Transverse colon (tissue), 4 donors: ENCODE measurements around the gene LIN7C. TPM values are rescaled to one million over a fixed set of nuclear protein-coding genes. Genes with fewer than 3 reads are reported as not detected.

Experiments used
- DNase-seq: peaks from one replicate; pipeline ENCODE4 v3.0.0-alpha.2; 2019
- H3K27ac ChIP-seq, 4 donors: fragments of 200-600 bp; sonication (generic); 2 replicates each; pipeline ENCODE4 v1.5.1; 2016 to 2018; ENCODE audit warnings: inconsistent platforms in 4 of 4
- H3K27me3 ChIP-seq: fragments of 200-600 bp; sonication (generic); 2 replicates; pipeline ENCODE4 v1.5.1; 2017; ENCODE audit warnings: inconsistent platforms
- H3K36me3 ChIP-seq, 4 donors: fragments of 200-600 bp; sonication (generic); 2 replicates each; pipeline ENCODE4 v1.5.1; 2017 to 2019; ENCODE audit warnings: inconsistent platforms in 4 of 4
- H3K4me1 ChIP-seq, 4 donors: fragments of 200-600 bp; sonication (generic); 2 replicates each; pipeline ENCODE4 v1.5.1; 2017 to 2020; ENCODE audit warnings: inconsistent platforms in 4 of 4
- H3K4me3 ChIP-seq, 4 donors: fragments of 200-600 bp; sonication (generic); 1 replicate in 1 of 4; 2 replicates in 3 of 4; pipeline versions ENCODE4 v1.5.1 to v1.6.1; 2017 to 2019; ENCODE audit warnings: inconsistent platforms in 4 of 4
- H3K9me3 ChIP-seq, 2 donors: fragments of 200-600 bp; sonication (generic); 2 replicates each; pipeline ENCODE4 v1.5.1; 2017 to 2019; ENCODE audit warnings: inconsistent platforms in 2 of 2
- CTCF ChIP-seq, 5 experiments: fragments of 200-600 bp in 3 of 5; fragments of 450-650 bp in 2 of 5; sonication (generic) in 3 of 5; IDR thresholded peaks; 1 replicate in 2 of 5; 2 replicates in 3 of 5; pipeline ENCODE4 v1.5.1; 2016 to 2017; ENCODE audit warnings: antibody characterized with exemption in 5 of 5, inconsistent platforms in 3 of 5, mild to moderate bottlenecking in 2 of 5, moderate library complexity in 1 of 5
- EP300 ChIP-seq: sonication (generic); formaldehyde crosslinking; IDR thresholded peaks from one replicate; pipeline ENCODE4 v1.6.1; 2017; ENCODE audit warnings: antibody characterized with exemption, low read depth
- POLR2A ChIP-seq: fragments of 450-650 bp; IDR thresholded peaks from one replicate; pipeline ENCODE4 v1.6.1; 2016; ENCODE audit warnings: antibody characterized with exemption, mild to moderate bottlenecking, moderate library complexity
- POLR2AphosphoS5 ChIP-seq, 3 donors: sonication (generic); formaldehyde crosslinking; IDR thresholded peaks; one replicate each; pipeline ENCODE4 v1.6.1; 2016; ENCODE audit warnings: antibody characterized with exemption in 3 of 3
- WGBS, 2 donors: methylation state at CpG; one replicate each; pipeline ENCODE4 v1.1.5; 2018; ENCODE audit warnings: low coverage in 1 of 2; 5-methylcytosine and 5-hydroxymethylcytosine counted together
- in situ Hi-C, 4 donors: fragments of 200-750 bp; cut with MboI; loops; one replicate each; pipeline versions ENCODE4 v1.15.0 to v1.15.1; 2017; ENCODE audit warnings: low sequenced_read_pairs in 3 of 4, low pct_ligation_motif_present in 1 of 4, low pct_unique_long_range_greater_than_20kb in 1 of 4
- intact Hi-C: fragments of 100-400 bp; cut with DNase I; formaldehyde crosslinking; loops from one replicate; pipeline ENCODE4 v1.15.1; 2023; ENCODE audit warnings: low total_unique reads
- total RNA-seq, 4 donors: library from RNA; depleted of rRNA; stranded (reverse); fragments of >200 nt; gene quantifications; one replicate each; pipeline ENCODE4 v1.1.0, GENCODE V29; 2016

The LIN7C gene
- 10 to 100 TPM; 23.1 to 49.2 (median 32.4) TPM for total RNA-seq

- TF ChIP-seq CTCF (IDR thresholded peaks at IDR 0.05) (peak in 2 of 5 experiments; percentile 5 to 16), POLR2AphosphoS5 (IDR thresholded peaks at IDR 0.05) (peak; percentile 93 to 95 (median 95)), EP300 (no peak), POLR2A (peak; percentile 95)
- Histone ChIP-seq H3K27me3 (no peaks in the 10 kb centered on the region), H3K9me3 (no peaks in the 10 kb centered on the region), H3K4me3 (peak within 1 kb of the TSS; percentile 75 to 86 (median 80)), H3K4me1 (peaks cover 14 to 40% (median 21%) of the 10 kb centered on the region in 4 donors), H3K27ac (peak within 1 kb of the TSS; percentile 91 to 93 (median 92)), H3K36me3 (peaks cover 0 to 4% (median under 1%) of the 10 kb centered on the region in 4 donors)
- 0% methylated on average over 2 to 60 of the region's 60 CpGs for WGBS, 2 donors
- DNase-seq, result peak; percentile 98
- in situ Hi-C loops, result no loop called here
- intact Hi-C loops, result no loop called here
Measured at GRCh38 chr11:27506200-27507182, at the start of gene LIN7C. Gene LIN7C (minus strand): TSS chr11:27506769. CDS start chr11:27506752, 17 bp downstream.

- intact Hi-C loops (no loop called here), in situ Hi-C loops (loop anchor here in 1 of 4 donors (25.0 kb wide), 1 partner anchor 107 kb away; no protein-coding TSS in a partner anchor)
- no peaks in the 10 kb centered on the region for H3K27me3 ChIP-seq
- no peak overlapping the region for H3K27ac ChIP-seq
- no peak for TF ChIP-seq POLR2AphosphoS5 (IDR thresholded peaks at IDR 0.05)
- TF ChIP-seq CTCF (IDR thresholded peaks at IDR 0.05), result no peak
- no peak for TF ChIP-seq EP300
- TF ChIP-seq POLR2A, result no peak
- H3K36me3 ChIP-seq, result no peaks in the 10 kb centered on the region
- no peaks in the 10 kb centered on the region for H3K4me1 ChIP-seq
- no peak for DNase-seq
- 80 to 93% methylated on average over 1 of the region's 1 CpG for WGBS, 2 donors
- no peak overlapping the region for H3K4me3 ChIP-seq
- no peaks in the 10 kb centered on the region for H3K9me3 ChIP-seq
Measured at GRCh38 chr11:27555264-27555663, 48.7 kb upstream of the LIN7C start.

GRCh38 chr11:27553186-27553585, 46.6 kb upstream of the LIN7C start:
- Histone ChIP-seq H3K4me1 (no peaks in the 10 kb centered on the region), H3K36me3 (no peaks in the 10 kb centered on the region), H3K9me3 (no peaks in the 10 kb centered on the region), H3K4me3 (no peak overlapping the region), H3K27me3 (no peaks in the 10 kb centered on the region), H3K27ac (no peak overlapping the region)
- no peak for DNase-seq
- 86 to 90% methylated on average over 3 of the region's 3 CpGs for WGBS, 2 donors
- in situ Hi-C loops, result loop anchor here in 1 of 4 donors (25.0 kb wide), 1 partner anchor 109 kb away; no protein-coding TSS in a partner anchor
- intact Hi-C loops, result no loop called here
- TF ChIP-seq EP300 (no peak), POLR2AphosphoS5 (IDR thresholded peaks at IDR 0.05) (no peak), POLR2A (no peak), CTCF (IDR thresholded peaks at IDR 0.05) (no peak)

GRCh38 chr11:27552341-27552740, 45.8 kb upstream of the LIN7C start:
- Histone ChIP-seq H3K27ac (no peak overlapping the region), H3K36me3 (no peaks in the 10 kb centered on the region), H3K4me3 (no peak overlapping the region), H3K9me3 (no peaks in the 10 kb centered on the region), H3K27me3 (no peaks in the 10 kb centered on the region), H3K4me1 (no peaks in the 10 kb centered on the region)
- in situ Hi-C loops, result loop anchor here in 1 of 4 donors (25.0 kb wide), 1 partner anchor 110 kb away; no protein-coding TSS in a partner anchor
- intact Hi-C loops, result no loop called here
- DNase-seq, result no peak
- WGBS, 2 donors, result 93 to 100% methylated on average over 2 of the region's 2 CpGs
- TF ChIP-seq POLR2A, result no peak
- TF ChIP-seq POLR2AphosphoS5 (IDR thresholded peaks at IDR 0.05), result no peak
